Esophagus muscularis mucosa (tissue), 4 donors: ENCODE measurements around the gene OLFML1.

Source experiments
- EP300 ChIP-seq: sonication (generic); formaldehyde crosslinking; IDR thresholded peaks from one replicate; pipeline ENCODE4 v1.6.1; 2017; ENCODE audit warnings: antibody characterized with exemption
- POLR2A ChIP-seq: fragments of 450-650 bp; IDR thresholded peaks from one replicate; pipeline ENCODE4 v1.6.1; 2017; ENCODE audit warnings: antibody characterized with exemption, moderate library complexity, mild to moderate bottlenecking, low read depth
- POLR2AphosphoS5 ChIP-seq, 2 donors: sonication (generic); formaldehyde crosslinking; IDR thresholded peaks; one replicate each; pipeline ENCODE4 v1.6.1; 2017; ENCODE audit warnings: antibody characterized with exemption in 2 of 2
- TF ChIP-seq, protein P1 (sequence below), 3 experiments: fragments of 200-600 bp in 2 of 3; fragments of 450-650 bp in 1 of 3; sonication (generic) in 2 of 3; IDR thresholded peaks; one replicate each; pipeline ENCODE4 v1.5.1; 2017 to 2019; ENCODE audit warnings: antibody characterized with exemption in 3 of 3, mild to moderate bottlenecking in 2 of 3, moderate library complexity in 1 of 3

DNA sequence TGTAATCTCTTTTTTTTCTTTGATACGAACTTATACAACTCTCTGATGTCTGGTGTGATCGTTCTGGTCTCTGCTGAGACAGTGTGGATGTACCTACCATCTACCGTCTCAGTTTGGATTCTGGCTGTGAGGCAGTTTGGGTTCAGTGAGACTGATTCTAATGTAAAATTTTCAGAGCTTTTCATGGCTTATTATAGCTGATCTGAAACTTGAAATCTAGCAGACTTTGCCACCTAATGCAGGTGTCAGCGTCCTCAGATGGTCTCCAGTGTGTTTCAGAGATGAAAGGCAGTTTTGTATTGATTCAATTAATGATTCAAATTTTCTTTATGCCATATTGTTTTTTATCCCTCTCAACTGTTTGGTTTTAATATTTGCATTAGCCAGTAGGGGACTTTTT, 64.4 kb downstream of the OLFML1 start:
- TF ChIP-seq POLR2AphosphoS5 (IDR thresholded peaks at IDR 0.05) (no peak), POLR2A (no peak), EP300 (no peak)
- TF ChIP-seq, protein P1, sequence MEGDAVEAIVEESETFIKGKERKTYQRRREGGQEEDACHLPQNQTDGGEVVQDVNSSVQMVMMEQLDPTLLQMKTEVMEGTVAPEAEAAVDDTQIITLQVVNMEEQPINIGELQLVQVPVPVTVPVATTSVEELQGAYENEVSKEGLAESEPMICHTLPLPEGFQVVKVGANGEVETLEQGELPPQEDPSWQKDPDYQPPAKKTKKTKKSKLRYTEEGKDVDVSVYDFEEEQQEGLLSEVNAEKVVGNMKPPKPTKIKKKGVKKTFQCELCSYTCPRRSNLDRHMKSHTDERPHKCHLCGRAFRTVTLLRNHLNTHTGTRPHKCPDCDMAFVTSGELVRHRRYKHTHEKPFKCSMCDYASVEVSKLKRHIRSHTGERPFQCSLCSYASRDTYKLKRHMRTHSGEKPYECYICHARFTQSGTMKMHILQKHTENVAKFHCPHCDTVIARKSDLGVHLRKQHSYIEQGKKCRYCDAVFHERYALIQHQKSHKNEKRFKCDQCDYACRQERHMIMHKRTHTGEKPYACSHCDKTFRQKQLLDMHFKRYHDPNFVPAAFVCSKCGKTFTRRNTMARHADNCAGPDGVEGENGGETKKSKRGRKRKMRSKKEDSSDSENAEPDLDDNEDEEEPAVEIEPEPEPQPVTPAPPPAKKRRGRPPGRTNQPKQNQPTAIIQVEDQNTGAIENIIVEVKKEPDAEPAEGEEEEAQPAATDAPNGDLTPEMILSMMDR (IDR thresholded peaks at IDR 0.05) = no peak
